Neural progenitor cell (in vitro differentiated cells): Measurements from ENCODE around the gene ZNF263.

Experiments used
- EZH2phosphoT487 ChIP-seq: fragments of 200-600 bp; sonication (generic); IDR thresholded peaks from 2 replicates; pipeline ENCODE4 v1.6.1; 2017; ENCODE audit warnings: antibody characterized with exemption
- TF ChIP-seq, protein P1 (sequence below): fragments of 200-600 bp; sonication (generic); IDR thresholded peaks from 2 replicates; pipeline ENCODE4 v1.5.1; 2017; ENCODE audit warnings: antibody characterized with exemption, mild to moderate bottlenecking

DNA sequence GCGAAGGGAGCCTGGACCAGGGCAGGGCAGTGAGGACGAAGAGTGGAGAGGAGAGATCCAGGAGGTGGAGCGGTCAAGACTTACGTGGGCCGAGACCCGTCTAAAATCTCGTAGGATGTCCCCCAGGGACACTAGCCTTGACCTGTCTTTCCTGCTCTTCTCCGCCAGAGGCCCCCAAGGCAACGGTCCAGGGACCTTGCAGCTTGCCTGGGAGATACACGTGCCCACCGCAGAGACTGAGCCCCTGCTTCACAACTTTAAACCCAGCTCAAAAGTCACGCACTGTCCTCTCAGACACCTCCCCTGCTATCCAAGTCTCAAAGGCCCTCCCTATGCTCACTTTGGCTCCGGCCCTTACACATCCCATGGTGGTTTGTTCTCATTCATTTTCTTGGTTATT is 12.5 kb downstream of the ZNF263 start:
- TF ChIP-seq, protein P1, sequence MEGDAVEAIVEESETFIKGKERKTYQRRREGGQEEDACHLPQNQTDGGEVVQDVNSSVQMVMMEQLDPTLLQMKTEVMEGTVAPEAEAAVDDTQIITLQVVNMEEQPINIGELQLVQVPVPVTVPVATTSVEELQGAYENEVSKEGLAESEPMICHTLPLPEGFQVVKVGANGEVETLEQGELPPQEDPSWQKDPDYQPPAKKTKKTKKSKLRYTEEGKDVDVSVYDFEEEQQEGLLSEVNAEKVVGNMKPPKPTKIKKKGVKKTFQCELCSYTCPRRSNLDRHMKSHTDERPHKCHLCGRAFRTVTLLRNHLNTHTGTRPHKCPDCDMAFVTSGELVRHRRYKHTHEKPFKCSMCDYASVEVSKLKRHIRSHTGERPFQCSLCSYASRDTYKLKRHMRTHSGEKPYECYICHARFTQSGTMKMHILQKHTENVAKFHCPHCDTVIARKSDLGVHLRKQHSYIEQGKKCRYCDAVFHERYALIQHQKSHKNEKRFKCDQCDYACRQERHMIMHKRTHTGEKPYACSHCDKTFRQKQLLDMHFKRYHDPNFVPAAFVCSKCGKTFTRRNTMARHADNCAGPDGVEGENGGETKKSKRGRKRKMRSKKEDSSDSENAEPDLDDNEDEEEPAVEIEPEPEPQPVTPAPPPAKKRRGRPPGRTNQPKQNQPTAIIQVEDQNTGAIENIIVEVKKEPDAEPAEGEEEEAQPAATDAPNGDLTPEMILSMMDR: no peak
- no peak for TF ChIP-seq EZH2phosphoT487
